Esophagus (tissue), 2 donors: ENCODE results near the gene CYP2F1. TPM values are rescaled to one million over a fixed set of nuclear protein-coding genes. Genes with fewer than 3 reads are reported as not detected.
"Not testable (repeated sequence)": the region's sequence is repeated elsewhere in the genome, so short reads cannot be mapped to it uniquely, and the experiment has no call there.

ENCODE experiments used
- H3K27ac ChIP-seq, 2 donors: one replicate each; pipeline ENCODE4 v1.5.1; 2013; ENCODE audit warnings: low read depth in 2 of 2, mild to moderate bottlenecking in 2 of 2, inconsistent platforms in 1 of 2, low read length in 1 of 2, moderate library complexity in 1 of 2
- H3K27me3 ChIP-seq, 2 donors: one replicate each; pipeline ENCODE4 v1.6.1; 2013; ENCODE audit warnings: low read length in 2 of 2, control low read depth in 1 of 2, mild to moderate bottlenecking in 1 of 2; ENCODE audit not compliant: insufficient read depth in 2 of 2, control insufficient read depth in 1 of 2
- H3K36me3 ChIP-seq, 2 donors: one replicate each; pipeline ENCODE4 v1.6.1; 2013; ENCODE audit warnings: low read length in 1 of 2; ENCODE audit not compliant: control insufficient read depth in 2 of 2, insufficient read depth in 2 of 2
- H3K4me1 ChIP-seq, 2 donors: one replicate each; pipeline ENCODE4 v1.6.1; 2013; ENCODE audit warnings: low read length in 1 of 2; ENCODE audit not compliant: control insufficient read depth in 2 of 2, insufficient read depth in 2 of 2
- H3K4me3 ChIP-seq, 2 donors: one replicate each; pipeline ENCODE4 v1.5.1; 2013; ENCODE audit warnings: low read length in 2 of 2, mild to moderate bottlenecking in 2 of 2, low read depth in 1 of 2, moderate library complexity in 1 of 2
- H3K9me3 ChIP-seq, 2 donors: one replicate each; pipeline ENCODE4 v1.6.1; 2013; ENCODE audit warnings: mild to moderate bottlenecking in 2 of 2, low read depth in 1 of 2, low read length in 1 of 2, moderate library complexity in 1 of 2; ENCODE audit not compliant: control insufficient read depth in 2 of 2, insufficient read depth in 1 of 2
- WGBS, 2 donors: extraction: QIAGEN DNeasy Blood & Tissue Kit; methylation state at CpG; one replicate each; pipeline ENCODE4 v1.1.7; 2013; 5-methylcytosine and 5-hydroxymethylcytosine counted together
- polyA plus RNA-seq, 2 donors: library from polyadenylated mRNA; stranded (reverse); fragments of 200-250 nt; gene quantifications; one replicate each; pipeline ENCODE4 v1.2.3, GENCODE V29; 2013
- donor health status: healthy with polysubstance abuse.
- donor health status: Bipolar disorder and iron deficiency.

The CYP2F1 gene
- polyA plus RNA-seq, 2 donors = 2.0 to 2.2 TPM

DNA sequence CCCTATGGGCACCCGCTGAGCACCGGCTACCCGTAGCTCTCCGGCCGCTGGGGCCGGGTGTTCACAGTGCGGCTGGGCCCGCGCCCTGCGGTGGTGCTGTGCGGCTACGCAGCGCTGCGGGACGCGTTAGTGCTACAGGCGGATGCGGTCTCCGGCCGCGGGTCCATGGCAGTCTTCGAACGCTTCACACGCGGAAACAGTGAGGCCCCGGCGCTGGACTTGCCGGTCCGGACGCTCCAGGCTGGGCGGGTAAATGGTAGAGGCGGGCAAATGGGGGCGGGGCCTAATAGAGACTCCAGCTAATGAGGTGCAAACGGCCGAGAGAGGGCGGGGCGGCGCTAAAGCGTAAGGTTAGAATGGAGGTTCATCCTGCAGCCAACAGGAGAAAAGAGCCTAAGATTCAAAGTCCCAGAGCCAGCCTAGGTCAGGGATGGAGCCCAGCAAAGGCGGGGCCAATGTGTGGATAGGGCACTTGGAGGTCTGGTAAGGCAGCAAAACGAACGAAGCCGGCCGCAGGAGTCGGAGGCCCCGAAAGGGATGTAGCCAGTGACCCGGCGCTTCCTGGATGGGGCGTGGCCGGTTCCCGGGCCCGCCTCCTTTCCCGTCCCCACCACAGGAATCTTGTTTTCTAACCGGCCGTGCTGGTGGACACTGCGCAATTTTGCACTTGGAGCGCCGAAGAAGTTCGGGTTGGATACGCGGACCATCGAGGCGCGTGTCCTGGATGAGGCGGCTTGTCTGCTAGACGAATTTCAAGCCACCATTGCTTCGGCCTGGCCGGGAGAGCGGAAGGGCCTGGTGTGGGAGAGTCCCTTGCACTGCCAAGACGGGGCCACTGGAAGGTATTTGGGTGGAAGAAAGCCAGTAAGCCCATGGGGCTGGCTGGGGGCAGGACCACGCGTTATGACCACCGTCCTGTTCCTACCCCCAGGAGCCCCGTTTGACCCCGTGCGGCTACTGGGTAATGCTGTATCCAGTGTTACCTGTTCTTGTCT lies 21.5 kb downstream of the CYP2F1 start:
- not testable (repeated sequence) for H3K9me3 ChIP-seq, H3K36me3 ChIP-seq, H3K4me1 ChIP-seq, H3K27me3 ChIP-seq
- peak overlapping the region; percentile 48 to 51 for H3K4me3 ChIP-seq
- 11 to 19% methylated on average over 50 to 65 of the region's 76 CpGs for WGBS, 2 donors
- H3K27ac ChIP-seq = peak overlapping the region in 1 of 2 donors; percentile 89

DNA sequence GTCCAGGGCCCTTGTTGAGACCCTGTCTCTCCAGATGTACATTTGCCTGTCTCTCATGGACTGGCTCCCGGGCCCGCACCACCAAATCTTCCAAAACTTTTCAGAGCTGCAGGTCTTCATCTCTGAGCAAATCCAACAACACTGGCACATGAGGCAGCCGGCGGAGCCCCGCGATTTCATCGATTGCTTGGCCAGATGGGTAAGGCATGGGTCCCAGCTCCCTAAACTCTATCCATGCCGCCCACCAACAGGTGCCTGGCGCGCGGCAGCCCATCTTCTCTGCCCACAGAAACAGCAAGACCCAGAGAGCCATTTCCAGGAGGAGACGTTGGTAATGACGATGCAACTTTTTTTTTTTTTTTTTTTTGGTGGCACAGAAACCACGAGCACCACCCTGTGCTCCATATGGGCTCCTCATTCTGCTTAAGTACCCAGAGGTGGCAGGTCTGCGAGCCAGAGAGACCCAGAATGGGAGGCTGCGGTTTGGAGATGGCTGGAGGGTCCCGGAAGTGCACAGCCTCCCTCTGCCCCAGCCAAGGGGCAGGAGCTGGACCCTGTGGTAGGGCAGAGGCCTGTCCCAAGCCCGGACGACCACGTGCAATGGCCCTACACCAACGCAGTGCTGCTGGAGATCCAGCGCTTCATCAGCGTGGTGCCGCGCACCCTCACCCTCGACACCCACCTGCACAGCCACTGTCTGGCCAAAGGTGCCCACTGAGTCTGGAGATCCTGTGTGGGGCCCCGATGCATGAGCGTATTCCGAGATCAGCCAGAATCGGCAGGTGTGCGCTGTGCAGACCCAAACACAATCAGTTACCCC lies 22.6 kb downstream of the CYP2F1 start:
- no peaks in the 10 kb centered on the region for H3K27me3 ChIP-seq
- 93 to 94% methylated on average over 30 to 31 of the region's 31 CpGs for WGBS, 2 donors
- H3K27ac ChIP-seq = no peak overlapping the region
- H3K4me1 ChIP-seq = peaks cover 2 to 3% of the 10 kb centered on the region in 2 donors
- peak overlapping the region in 1 of 2 donors; percentile 48 for H3K4me3 ChIP-seq
- H3K9me3 ChIP-seq = no peaks in the 10 kb centered on the region
- H3K36me3 ChIP-seq = no peaks in the 10 kb centered on the region

DNA sequence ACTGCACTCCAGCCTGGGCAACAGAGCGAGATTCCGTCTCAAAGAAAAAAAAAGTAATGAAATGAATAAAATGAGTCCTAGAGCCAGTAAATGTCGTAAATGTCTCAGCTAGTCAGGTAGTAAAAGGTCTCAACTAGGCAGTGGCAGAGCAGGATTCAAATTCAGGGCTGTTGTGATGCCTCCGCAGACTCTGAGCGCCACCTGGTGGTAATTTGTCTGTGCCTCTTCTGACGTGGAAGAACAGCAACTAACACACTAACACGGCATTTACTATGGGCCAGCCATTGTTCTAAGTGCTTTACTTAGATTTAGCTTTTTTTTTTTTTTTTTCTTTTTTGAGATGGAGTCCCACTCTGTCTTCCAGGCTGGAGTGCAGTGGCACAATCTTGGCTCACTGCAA lies 30.2 kb downstream of the CYP2F1 start:
- Histone ChIP-seq H3K4me1 (peaks cover 0 to 3% of the 10 kb centered on the region in 2 donors), H3K27ac (no peak overlapping the region)

DNA sequence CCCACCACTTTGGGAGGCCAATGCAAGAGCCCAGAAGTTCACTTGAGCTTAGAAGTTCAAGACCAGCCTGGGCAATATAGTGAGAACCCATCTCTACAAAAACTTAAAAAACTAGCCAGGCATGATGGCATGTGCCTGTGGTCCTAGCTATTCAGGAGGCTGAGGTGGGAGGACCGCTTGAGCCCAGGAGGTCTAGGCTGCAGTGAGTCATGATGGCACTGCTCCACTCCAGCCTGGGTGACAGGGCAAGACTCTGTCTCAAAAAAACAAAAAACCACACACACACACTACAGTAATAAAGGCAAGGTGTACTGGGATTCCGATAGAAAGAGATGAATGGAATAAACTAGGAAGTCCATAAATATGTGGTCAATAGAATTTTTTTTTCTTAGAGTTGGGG lies 35.6 kb downstream of the CYP2F1 start:
- no peaks in the 10 kb centered on the region for H3K36me3 ChIP-seq
- no peaks in the 10 kb centered on the region for H3K4me1 ChIP-seq
- no peaks in the 10 kb centered on the region for H3K9me3 ChIP-seq
- WGBS, 2 donors = 95% methylated on average over 2 of the region's 2 CpGs
- H3K4me3 ChIP-seq = no peak overlapping the region
- H3K27ac ChIP-seq = no peak overlapping the region
- H3K27me3 ChIP-seq = no peaks in the 10 kb centered on the region

More for the DNA sequence above, 30.2 kb downstream of the CYP2F1 start:
- WGBS, 2 donors = 16 to 27% methylated on average over 7 of the region's 7 CpGs
- H3K4me3 ChIP-seq = no peak overlapping the region
- no peaks in the 10 kb centered on the region for H3K36me3 ChIP-seq
- H3K27me3 ChIP-seq = no peaks in the 10 kb centered on the region
- H3K9me3 ChIP-seq = no peaks in the 10 kb centered on the region

DNA sequence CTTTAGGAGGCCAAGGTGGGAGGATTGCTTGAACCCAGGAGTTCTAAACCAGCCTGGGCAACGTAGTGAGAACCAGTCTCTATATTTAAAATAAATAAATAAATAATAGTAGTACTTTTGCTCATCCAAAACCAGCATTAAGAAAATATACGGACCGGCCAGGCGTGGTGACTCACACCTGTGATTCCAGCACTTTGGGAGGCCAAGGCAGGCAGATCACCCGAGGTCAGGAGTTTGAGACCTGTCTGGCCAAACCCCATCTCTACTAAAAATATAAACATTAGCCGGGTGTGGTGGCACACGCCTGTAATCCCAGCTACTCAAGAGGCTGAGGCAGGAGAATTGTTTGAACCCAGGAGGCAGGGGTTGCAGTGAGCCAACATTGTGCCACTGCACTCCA lies 36.8 kb downstream of the CYP2F1 start:
- H3K36me3 ChIP-seq, H3K27ac ChIP-seq, H3K4me1 ChIP-seq, H3K9me3 ChIP-seq, H3K27me3 ChIP-seq, H3K4me3 ChIP-seq: not testable (repeated sequence)
- 73 to 76% methylated on average over 7 of the region's 7 CpGs for WGBS, 2 donors

DNA sequence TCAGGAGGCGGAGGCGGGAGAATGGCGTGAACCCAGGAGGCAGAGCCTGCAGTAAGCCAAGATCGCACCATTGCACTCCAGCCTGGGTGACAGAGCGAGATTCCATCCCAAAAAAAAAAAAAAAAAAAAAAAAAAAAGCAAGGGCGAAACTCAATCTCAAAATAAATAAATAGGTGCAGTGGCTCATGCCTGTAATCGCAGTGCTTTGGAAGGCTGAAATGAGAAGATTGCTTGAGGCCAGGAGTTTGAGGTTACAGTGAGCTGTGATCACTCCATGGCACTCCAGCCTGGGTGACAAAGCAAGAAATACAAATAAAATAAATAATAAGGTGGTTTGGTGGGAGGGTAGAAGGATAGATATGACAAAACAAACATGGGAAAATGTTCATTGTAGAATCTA lies 39.8 kb downstream of the CYP2F1 start:
- H3K9me3 ChIP-seq = no peaks in the 10 kb centered on the region
- H3K27ac ChIP-seq = no peak overlapping the region
- 89 to 95% methylated on average over 6 to 7 of the region's 7 CpGs for WGBS, 2 donors
- H3K27me3 ChIP-seq = no peaks in the 10 kb centered on the region
- H3K36me3 ChIP-seq = no peaks in the 10 kb centered on the region
- H3K4me1 ChIP-seq = no peaks in the 10 kb centered on the region
- H3K4me3 ChIP-seq = no peak overlapping the region

DNA sequence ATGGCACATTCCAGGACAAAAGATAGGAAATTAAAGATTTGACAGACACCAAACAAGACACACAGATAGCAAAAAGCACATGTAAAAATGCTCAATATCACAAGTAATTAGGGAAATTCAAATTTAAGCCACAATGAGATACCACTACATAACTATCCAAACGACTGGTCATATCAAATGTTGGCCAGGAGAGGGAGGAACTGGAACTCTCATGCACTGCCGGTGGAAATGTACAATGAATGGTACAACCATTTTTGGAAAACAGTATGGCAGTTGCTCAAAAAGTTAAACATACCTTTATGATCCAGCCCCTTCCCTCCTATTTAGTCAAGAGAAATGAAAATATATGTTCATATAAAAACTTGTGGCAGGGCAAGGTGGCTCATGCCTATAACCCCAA lies 42.0 kb downstream of the CYP2F1 start:
- WGBS, 2 donors = 82 to 83% methylated on average over 2 of the region's 2 CpGs
- H3K36me3 ChIP-seq = no peaks in the 10 kb centered on the region
- no peaks in the 10 kb centered on the region for H3K9me3 ChIP-seq
- no peak overlapping the region for H3K27ac ChIP-seq
- no peaks in the 10 kb centered on the region for H3K27me3 ChIP-seq
- no peak overlapping the region for H3K4me3 ChIP-seq
- no peaks in the 10 kb centered on the region for H3K4me1 ChIP-seq

DNA sequence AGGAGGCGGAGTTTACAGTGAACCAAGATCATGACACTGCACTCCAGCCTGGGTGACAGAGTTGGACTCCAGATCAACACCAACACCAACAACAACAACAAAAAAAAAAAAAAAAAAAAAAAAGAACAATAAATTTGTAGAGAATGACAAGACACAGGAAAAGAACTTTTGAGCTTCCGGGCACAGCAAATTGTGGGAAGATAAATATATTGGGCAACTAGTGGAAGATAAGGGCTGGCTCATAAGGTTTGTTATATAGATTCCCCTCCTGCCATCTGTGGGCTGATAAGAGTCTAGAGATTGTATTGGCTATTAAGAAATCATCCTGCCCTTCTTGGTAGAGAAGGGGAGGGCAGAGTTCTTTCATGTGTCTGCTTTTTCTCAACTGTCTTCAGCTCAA lies 45.6 kb downstream of the CYP2F1 start:
- H3K36me3 ChIP-seq = no peaks in the 10 kb centered on the region
- no peak overlapping the region for H3K4me3 ChIP-seq
- WGBS, 2 donors = 81 to 87% methylated on average over 2 of the region's 2 CpGs
- no peaks in the 10 kb centered on the region for H3K4me1 ChIP-seq
- no peak overlapping the region for H3K27ac ChIP-seq
- no peaks in the 10 kb centered on the region for H3K9me3 ChIP-seq
- H3K27me3 ChIP-seq = no peaks in the 10 kb centered on the region

DNA sequence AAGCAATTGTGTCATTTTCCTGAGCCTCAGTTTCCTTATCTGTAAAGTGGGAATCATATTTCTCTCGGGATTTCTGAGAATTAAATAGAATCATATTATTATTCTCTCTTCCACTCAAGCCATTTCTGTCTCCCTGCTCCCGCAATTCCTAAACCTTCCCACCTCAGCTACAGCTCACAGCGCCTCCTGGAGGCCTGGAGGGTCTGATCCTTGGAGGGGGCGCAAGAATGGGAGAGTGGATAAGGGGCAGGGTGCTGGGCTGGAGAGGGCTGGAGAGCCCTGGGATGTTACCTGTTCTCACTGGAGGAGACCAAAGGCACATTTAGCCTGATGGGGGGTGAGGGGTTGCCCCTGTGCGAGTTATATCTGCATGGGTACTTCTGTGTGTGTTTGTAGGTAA lies 47.7 kb downstream of the CYP2F1 start:
- no peaks in the 10 kb centered on the region for H3K27me3 ChIP-seq
- no peak overlapping the region for H3K4me3 ChIP-seq
- H3K36me3 ChIP-seq = no peaks in the 10 kb centered on the region
- no peaks in the 10 kb centered on the region for H3K9me3 ChIP-seq
- H3K4me1 ChIP-seq = no peaks in the 10 kb centered on the region
- H3K27ac ChIP-seq = no peak overlapping the region
- WGBS, 2 donors = 94 to 97% methylated on average over 5 of the region's 5 CpGs
